Liver (tissue), 9 donors: ENCODE data around the gene TNFRSF21. TPM values are rescaled to one million over a fixed set of nuclear protein-coding genes. Genes with fewer than 3 reads are reported as not detected.

Experiments
- DNase-seq: peaks from one replicate; pipeline ENCODE4 v3.0.0-alpha.2; 2017; ENCODE audit warnings: low spot score
- H3K27ac ChIP-seq, 2 donors: one replicate each; pipeline ENCODE4 v1.7.0; 2013; ENCODE audit warnings: inconsistent platforms in 2 of 2, low read length in 2 of 2, control low read depth in 1 of 2, low read depth in 1 of 2, mild to moderate bottlenecking in 1 of 2
- H3K27me3 ChIP-seq, 4 donors: one replicate each; pipeline versions ENCODE4 v1.6.1 to v1.7.0; 2013; ENCODE audit warnings: low read length in 3 of 4, inconsistent platforms in 1 of 4, mild to moderate bottlenecking in 1 of 4, moderate library complexity in 1 of 4; ENCODE audit not compliant: control insufficient read depth in 4 of 4, insufficient read depth in 4 of 4
- H3K36me3 ChIP-seq, 4 donors: one replicate each; pipeline versions ENCODE4 v1.6.1 to v1.7.0; 2013; ENCODE audit warnings: low read length in 3 of 4, mild to moderate bottlenecking in 3 of 4, low read depth in 1 of 4, moderate library complexity in 1 of 4; ENCODE audit not compliant: control insufficient read depth in 4 of 4, insufficient read depth in 3 of 4
- H3K4me1 ChIP-seq, 4 donors: one replicate each; pipeline versions ENCODE4 v1.6.1 to v1.7.0; 2013; ENCODE audit warnings: low read length in 3 of 4, mild to moderate bottlenecking in 3 of 4, moderate library complexity in 1 of 4; ENCODE audit not compliant: control insufficient read depth in 4 of 4, insufficient read depth in 4 of 4
- H3K4me3 ChIP-seq, 3 donors: one replicate each; pipeline versions ENCODE4 v1.6.1 to v1.7.0; 2013; ENCODE audit warnings: low read length in 3 of 3, control low read depth in 1 of 3, low read depth in 1 of 3, mild to moderate bottlenecking in 1 of 3
- H3K9ac ChIP-seq, 2 donors: one replicate each; pipeline ENCODE4 v1.7.0; 2013; ENCODE audit warnings: low read length in 2 of 2, mild to moderate bottlenecking in 2 of 2, moderate library complexity in 2 of 2, control low read depth in 1 of 2, low read depth in 1 of 2
- H3K9me3 ChIP-seq, 4 donors: one replicate each; pipeline versions ENCODE4 v1.6.1 to v1.7.0; 2013; ENCODE audit warnings: low read length in 3 of 4; ENCODE audit not compliant: control insufficient read depth in 4 of 4
- EGR1 ChIP-seq, 2 donors: IDR thresholded peaks; 2 replicates each; pipeline ENCODE4 v1.6.1; 2016 to 2018; ENCODE audit warnings: antibody characterized with exemption in 2 of 2, low read depth in 2 of 2
- FOXA1 ChIP-seq: IDR thresholded peaks from 2 replicates; pipeline ENCODE4 v1.6.1; 2016; ENCODE audit warnings: antibody characterized with exemption
- FOXA2 ChIP-seq: IDR thresholded peaks from 2 replicates; pipeline ENCODE4 v1.6.1; 2016; ENCODE audit warnings: antibody characterized with exemption
- GABPA ChIP-seq, 2 donors: IDR thresholded peaks in 1 of 2; conservative IDR thresholded peaks in 1 of 2; 2 replicates each; pipeline ENCODE4 v1.6.1; 2016; ENCODE audit warnings: antibody characterized with exemption in 2 of 2, mild to moderate bottlenecking in 1 of 2, moderate library complexity in 1 of 2
- HNF4A ChIP-seq, 2 donors: conservative IDR thresholded peaks; 2 replicates each; pipeline ENCODE4 v1.6.1; 2016; ENCODE audit warnings: antibody characterized with exemption in 2 of 2, mild to moderate bottlenecking in 2 of 2
- HNF4G ChIP-seq: IDR thresholded peaks from 2 replicates; pipeline ENCODE4 v1.6.1; 2016; ENCODE audit warnings: antibody characterized with exemption
- JUND ChIP-seq, 2 donors: IDR thresholded peaks; 2 replicates each; pipeline ENCODE4 v1.6.1; 2016; ENCODE audit warnings: antibody characterized with exemption in 2 of 2
- NR2F2 ChIP-seq: IDR thresholded peaks from 2 replicates; pipeline ENCODE4 v1.6.1; 2016; ENCODE audit warnings: antibody characterized with exemption
- RAD21 ChIP-seq, 2 donors: IDR thresholded peaks; 2 replicates each; pipeline ENCODE4 v1.6.1; 2016; ENCODE audit warnings: antibody characterized with exemption in 2 of 2, mild to moderate bottlenecking in 2 of 2
- RXRA ChIP-seq, 2 donors: IDR thresholded peaks; 2 replicates each; pipeline ENCODE4 v1.6.1; 2017 to 2018; ENCODE audit warnings: antibody characterized with exemption in 2 of 2, mild to moderate bottlenecking in 1 of 2
- SP1 ChIP-seq: IDR thresholded peaks from 2 replicates; pipeline ENCODE4 v1.6.1; 2018; ENCODE audit warnings: antibody characterized with exemption, mild to moderate bottlenecking
- TAF1 ChIP-seq: conservative IDR thresholded peaks from 2 replicates; pipeline ENCODE4 v1.6.1; 2016; ENCODE audit warnings: antibody characterized with exemption, mild to moderate bottlenecking
- YY1 ChIP-seq: IDR thresholded peaks from 2 replicates; pipeline ENCODE4 v1.6.1; 2016; ENCODE audit warnings: antibody characterized with exemption, mild to moderate bottlenecking
- WGBS: extraction: QIAGEN DNeasy Blood & Tissue Kit; methylation state at CpG from one replicate; pipeline ENCODE4 v1.1.7; 2013; 5-methylcytosine and 5-hydroxymethylcytosine counted together
- polyA plus RNA-seq, 2 donors: library from polyadenylated mRNA; stranded (reverse) in 1 of 2; unstranded in 1 of 2; fragments of 200-250 nt in 1 of 2; fragments of >200 nt in 1 of 2; fragmentation: Nextera tagmentation in 1 of 2; extraction: Ambion mirVana in 1 of 2; gene quantifications; one replicate each; pipeline versions ENCODE4 v1.2.1 to v1.2.3, GENCODE V29; 2013 to 2015
- total RNA-seq, 2 donors: library from RNA; depleted of rRNA; stranded (reverse); fragments of >200 nt; gene quantifications; one replicate each; pipeline ENCODE4 v1.2.3, GENCODE V29; 2014
- TF ChIP-seq, protein P1 (sequence below): fragments of 150-350 bp; IDR thresholded peaks from 2 replicates; pipeline ENCODE4 v1.5.1; 2017; ENCODE audit warnings: improper control_type of control experiment, low read depth, low read length; ENCODE audit not compliant: missing input control
- TF ChIP-seq, protein P2 (sequence below): IDR thresholded peaks from 2 replicates; pipeline ENCODE4 v1.6.1; 2016; ENCODE audit warnings: antibody characterized with exemption
- TF ChIP-seq, protein P3 (sequence below): IDR thresholded peaks from 2 replicates; pipeline ENCODE4 v1.6.1; 2016; ENCODE audit warnings: antibody characterized with exemption
- TF ChIP-seq, protein P4 (sequence below): IDR thresholded peaks from 2 replicates; pipeline ENCODE4 v1.6.1; 2016; ENCODE audit warnings: antibody characterized with exemption, mild to moderate bottlenecking
- TF ChIP-seq, protein P5 (sequence below): IDR thresholded peaks from 2 replicates; pipeline ENCODE4 v1.6.1; 2016; ENCODE audit warnings: antibody characterized with exemption
- donor health status: healthy.
- donor health status: healthy.
- donor health status: healthy.
- donor health status: healthy.
- donor health status: healthy.

The TNFRSF21 gene
- total and polyA plus RNA-seq, 4 donors = 2.1 to 3.2 (median 2.9) TPM

DNA sequence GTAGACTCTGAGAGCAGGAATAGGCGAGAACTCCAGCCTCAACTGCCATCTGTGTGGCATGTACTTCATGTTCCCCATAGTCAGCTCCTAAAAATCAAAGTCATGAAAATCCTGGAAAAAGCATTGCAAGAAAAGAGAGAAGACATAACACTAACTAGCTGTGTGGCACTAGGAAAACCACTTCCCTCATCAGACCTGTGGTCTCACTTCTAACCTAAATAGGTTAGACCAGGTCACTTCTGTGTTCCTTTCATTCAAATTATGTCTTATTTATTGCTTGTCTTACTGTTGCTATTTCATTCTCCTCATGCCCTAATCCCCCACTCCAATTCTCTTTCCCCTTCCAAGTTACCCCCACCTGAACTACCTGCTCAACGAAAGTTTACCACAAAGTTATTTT is 70.2 kb downstream of the TNFRSF21 start:
- Histone ChIP-seq H3K4me1 (peaks cover 0 to 4% (median 0%) of the 10 kb centered on the region in 4 donors), H3K9me3 (no peaks in the 10 kb centered on the region), H3K4me3 (no peak overlapping the region), H3K9ac (no peak overlapping the region), H3K27ac (no peak overlapping the region), H3K27me3 (no peaks in the 10 kb centered on the region), H3K36me3 (no peaks in the 10 kb centered on the region)
- WGBS = 91% methylated on average over 2 of the region's 2 CpGs
- DNase-seq = no peak
- TF ChIP-seq TAF1 (no peak), FOXA1 (no peak), GABPA (IDR thresholded peaks at IDR 0.05 in 1 of 2, conservative IDR thresholded peaks at IDR 0.05 in 1 of 2) (no peak), JUND (IDR thresholded peaks at IDR 0.05) (no peak), EGR1 (IDR thresholded peaks at IDR 0.05; ENCODE audit: low read depth in 2 of 2) (no peak), FOXA2 (no peak), SP1 (no peak), YY1 (no peak), RXRA (IDR thresholded peaks at IDR 0.05) (no peak), HNF4A (conservative IDR thresholded peaks at IDR 0.05) (no peak), NR2F2 (no peak), HNF4G (no peak), RAD21 (IDR thresholded peaks at IDR 0.05) (no peak)
- TF ChIP-seq, protein P1, sequence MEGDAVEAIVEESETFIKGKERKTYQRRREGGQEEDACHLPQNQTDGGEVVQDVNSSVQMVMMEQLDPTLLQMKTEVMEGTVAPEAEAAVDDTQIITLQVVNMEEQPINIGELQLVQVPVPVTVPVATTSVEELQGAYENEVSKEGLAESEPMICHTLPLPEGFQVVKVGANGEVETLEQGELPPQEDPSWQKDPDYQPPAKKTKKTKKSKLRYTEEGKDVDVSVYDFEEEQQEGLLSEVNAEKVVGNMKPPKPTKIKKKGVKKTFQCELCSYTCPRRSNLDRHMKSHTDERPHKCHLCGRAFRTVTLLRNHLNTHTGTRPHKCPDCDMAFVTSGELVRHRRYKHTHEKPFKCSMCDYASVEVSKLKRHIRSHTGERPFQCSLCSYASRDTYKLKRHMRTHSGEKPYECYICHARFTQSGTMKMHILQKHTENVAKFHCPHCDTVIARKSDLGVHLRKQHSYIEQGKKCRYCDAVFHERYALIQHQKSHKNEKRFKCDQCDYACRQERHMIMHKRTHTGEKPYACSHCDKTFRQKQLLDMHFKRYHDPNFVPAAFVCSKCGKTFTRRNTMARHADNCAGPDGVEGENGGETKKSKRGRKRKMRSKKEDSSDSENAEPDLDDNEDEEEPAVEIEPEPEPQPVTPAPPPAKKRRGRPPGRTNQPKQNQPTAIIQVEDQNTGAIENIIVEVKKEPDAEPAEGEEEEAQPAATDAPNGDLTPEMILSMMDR = no peak
- TF ChIP-seq, protein P2, sequence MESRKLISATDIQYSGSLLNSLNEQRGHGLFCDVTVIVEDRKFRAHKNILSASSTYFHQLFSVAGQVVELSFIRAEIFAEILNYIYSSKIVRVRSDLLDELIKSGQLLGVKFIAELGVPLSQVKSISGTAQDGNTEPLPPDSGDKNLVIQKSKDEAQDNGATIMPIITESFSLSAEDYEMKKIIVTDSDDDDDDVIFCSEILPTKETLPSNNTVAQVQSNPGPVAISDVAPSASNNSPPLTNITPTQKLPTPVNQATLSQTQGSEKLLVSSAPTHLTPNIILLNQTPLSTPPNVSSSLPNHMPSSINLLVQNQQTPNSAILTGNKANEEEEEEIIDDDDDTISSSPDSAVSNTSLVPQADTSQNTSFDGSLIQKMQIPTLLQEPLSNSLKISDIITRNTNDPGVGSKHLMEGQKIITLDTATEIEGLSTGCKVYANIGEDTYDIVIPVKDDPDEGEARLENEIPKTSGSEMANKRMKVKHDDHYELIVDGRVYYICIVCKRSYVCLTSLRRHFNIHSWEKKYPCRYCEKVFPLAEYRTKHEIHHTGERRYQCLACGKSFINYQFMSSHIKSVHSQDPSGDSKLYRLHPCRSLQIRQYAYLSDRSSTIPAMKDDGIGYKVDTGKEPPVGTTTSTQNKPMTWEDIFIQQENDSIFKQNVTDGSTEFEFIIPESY = no peak
- TF ChIP-seq, protein P3, sequence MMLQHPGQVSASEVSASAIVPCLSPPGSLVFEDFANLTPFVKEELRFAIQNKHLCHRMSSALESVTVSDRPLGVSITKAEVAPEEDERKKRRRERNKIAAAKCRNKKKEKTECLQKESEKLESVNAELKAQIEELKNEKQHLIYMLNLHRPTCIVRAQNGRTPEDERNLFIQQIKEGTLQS = no peak
- TF ChIP-seq, protein P4, sequence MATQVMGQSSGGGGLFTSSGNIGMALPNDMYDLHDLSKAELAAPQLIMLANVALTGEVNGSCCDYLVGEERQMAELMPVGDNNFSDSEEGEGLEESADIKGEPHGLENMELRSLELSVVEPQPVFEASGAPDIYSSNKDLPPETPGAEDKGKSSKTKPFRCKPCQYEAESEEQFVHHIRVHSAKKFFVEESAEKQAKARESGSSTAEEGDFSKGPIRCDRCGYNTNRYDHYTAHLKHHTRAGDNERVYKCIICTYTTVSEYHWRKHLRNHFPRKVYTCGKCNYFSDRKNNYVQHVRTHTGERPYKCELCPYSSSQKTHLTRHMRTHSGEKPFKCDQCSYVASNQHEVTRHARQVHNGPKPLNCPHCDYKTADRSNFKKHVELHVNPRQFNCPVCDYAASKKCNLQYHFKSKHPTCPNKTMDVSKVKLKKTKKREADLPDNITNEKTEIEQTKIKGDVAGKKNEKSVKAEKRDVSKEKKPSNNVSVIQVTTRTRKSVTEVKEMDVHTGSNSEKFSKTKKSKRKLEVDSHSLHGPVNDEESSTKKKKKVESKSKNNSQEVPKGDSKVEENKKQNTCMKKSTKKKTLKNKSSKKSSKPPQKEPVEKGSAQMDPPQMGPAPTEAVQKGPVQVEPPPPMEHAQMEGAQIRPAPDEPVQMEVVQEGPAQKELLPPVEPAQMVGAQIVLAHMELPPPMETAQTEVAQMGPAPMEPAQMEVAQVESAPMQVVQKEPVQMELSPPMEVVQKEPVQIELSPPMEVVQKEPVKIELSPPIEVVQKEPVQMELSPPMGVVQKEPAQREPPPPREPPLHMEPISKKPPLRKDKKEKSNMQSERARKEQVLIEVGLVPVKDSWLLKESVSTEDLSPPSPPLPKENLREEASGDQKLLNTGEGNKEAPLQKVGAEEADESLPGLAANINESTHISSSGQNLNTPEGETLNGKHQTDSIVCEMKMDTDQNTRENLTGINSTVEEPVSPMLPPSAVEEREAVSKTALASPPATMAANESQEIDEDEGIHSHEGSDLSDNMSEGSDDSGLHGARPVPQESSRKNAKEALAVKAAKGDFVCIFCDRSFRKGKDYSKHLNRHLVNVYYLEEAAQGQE = no peak
- TF ChIP-seq, protein P5, sequence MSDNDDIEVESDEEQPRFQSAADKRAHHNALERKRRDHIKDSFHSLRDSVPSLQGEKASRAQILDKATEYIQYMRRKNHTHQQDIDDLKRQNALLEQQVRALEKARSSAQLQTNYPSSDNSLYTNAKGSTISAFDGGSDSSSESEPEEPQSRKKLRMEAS = no peak
